GM19351 (cell line): Measurements from ENCODE around the gene OXTR.

Experiments used
- ATAC-seq: cut with Tn5 transposase; IDR thresholded peaks from one replicate; pipeline ENCODE4 v1.9.1; 2021; ENCODE audit warnings: mild to moderate bottlenecking, moderate library complexity; ENCODE audit not compliant: unreplicated experiment

OXTR gene

DNA sequence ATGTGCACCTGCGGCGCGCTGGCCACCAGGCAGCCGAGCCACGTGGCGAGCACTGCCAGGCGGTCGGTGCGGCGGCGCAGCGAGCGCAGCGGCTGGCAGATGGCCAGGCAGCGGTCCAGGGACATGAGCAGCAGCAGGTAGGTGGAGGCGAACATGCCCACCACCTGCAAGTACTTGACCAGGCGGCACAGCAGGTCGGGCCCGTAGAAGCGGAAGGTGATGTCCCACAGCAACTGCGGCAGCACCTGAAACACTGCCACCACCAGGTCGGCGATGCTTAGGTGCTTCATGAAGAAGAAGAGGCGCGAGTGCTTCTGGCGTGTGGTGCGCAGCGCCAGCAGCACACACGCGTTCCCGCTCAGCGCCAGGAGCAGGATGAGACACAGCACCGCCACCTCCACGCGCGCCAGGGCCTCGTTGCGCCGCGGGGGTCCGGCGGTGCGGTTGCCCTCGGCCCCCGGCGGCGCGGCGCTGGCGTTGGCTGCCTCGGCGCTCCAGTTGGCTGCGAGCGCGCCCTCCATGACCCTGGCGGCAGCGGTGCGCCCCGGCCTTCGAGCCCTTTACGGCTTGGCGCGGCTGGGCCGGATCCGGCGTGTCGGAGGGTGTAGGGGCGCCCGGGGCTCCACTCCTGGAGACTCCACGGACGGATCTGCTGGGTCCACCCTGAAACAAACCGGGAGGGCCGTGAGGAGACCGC is 1.6 kb downstream of the OXTR start:
- ATAC-seq: peak; percentile 61

- no peak for ATAC-seq
Observed at GRCh38 chr3:8767256-8767666, 2.2 kb downstream of the OXTR start.

- no peak for ATAC-seq
Observed at GRCh38 chr3:8766148-8766547, 3.3 kb downstream of the OXTR start.

GRCh38 chr3:8765528-8765927 is 3.9 kb downstream of the OXTR start:
- ATAC-seq: no peak

DNA sequence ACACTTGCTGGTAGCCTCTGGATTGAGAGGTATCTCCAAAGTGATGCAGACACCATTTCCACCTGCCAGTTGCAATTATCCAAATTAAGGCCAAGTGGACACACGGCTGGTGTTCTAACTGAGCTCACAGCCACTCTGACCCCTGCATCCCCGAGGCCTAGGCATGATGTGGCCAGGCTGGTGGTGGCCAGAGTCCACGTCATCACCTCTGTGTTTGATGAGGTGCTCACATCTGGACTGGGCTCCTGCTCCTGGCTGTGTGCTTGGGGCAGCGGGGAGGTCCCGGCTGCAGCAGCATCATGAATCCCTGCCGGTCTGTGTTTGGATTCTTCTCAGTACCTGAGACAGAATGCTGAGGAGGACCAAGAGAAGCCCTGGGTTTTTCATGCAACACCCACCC is 4.9 kb downstream of the OXTR start:
- ATAC-seq: no peak

GRCh38 chr3:8762607-8763377 is 6.6 kb downstream of the OXTR start:
- no peak for ATAC-seq

DNA sequence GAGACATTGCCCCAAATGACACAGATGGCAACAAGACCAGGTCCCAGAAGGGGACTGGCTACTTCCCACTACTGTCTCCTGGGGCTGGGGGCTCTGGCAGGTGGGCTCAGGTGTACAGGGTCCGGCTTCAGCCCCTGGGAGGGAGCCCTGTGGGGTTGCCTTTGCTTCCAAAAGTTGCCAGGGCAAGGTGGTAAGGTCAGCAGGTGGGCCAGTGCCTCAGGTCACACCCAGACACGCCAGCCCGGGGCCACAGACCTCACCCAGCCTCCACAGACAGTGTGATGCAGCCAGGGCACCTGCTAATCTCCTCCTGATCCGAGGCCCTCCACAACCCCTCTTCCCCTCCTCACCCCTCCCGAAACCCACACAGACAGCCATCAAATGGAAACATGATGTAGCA is 7.5 kb downstream of the OXTR start:
- ATAC-seq: no peak

- ATAC-seq: no peak
Observed at GRCh38 chr3:8760506-8760905, 8.9 kb downstream of the OXTR start.

- ATAC-seq: no peak
Observed at GRCh38 chr3:8760091-8760490, 9.3 kb downstream of the OXTR start.

DNA sequence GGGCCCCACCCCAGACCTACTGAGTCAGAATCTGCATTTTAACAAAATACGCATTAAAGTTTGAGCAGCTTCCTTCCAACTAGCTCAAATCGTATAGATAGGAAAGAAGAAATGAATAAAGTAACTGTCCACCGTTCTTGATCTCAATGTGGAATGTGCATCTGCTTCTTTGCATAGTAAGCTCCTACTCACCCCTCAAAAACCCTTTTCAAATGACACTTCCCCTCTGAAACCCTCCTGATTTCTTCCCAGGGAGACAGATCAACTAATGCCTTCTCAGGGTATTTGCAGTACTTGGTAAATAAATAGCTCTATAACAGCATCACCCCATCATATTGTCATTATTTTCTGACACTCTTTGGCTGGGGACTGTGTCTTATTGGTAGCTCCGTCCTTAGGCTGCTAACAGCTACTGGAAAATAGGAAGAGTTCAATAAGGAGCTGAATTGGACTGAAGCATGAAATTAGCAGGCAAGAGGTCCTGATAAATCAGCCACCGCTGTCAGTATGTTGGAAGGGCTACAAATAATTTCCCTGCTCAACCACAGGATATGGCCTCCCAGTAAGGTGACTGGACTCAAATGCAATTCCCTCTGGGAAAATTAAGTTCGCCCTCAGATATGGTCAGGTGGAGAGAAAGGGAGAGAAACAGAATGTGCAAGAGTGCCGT is 10.2 kb downstream of the OXTR start:
- no peak for ATAC-seq

DNA sequence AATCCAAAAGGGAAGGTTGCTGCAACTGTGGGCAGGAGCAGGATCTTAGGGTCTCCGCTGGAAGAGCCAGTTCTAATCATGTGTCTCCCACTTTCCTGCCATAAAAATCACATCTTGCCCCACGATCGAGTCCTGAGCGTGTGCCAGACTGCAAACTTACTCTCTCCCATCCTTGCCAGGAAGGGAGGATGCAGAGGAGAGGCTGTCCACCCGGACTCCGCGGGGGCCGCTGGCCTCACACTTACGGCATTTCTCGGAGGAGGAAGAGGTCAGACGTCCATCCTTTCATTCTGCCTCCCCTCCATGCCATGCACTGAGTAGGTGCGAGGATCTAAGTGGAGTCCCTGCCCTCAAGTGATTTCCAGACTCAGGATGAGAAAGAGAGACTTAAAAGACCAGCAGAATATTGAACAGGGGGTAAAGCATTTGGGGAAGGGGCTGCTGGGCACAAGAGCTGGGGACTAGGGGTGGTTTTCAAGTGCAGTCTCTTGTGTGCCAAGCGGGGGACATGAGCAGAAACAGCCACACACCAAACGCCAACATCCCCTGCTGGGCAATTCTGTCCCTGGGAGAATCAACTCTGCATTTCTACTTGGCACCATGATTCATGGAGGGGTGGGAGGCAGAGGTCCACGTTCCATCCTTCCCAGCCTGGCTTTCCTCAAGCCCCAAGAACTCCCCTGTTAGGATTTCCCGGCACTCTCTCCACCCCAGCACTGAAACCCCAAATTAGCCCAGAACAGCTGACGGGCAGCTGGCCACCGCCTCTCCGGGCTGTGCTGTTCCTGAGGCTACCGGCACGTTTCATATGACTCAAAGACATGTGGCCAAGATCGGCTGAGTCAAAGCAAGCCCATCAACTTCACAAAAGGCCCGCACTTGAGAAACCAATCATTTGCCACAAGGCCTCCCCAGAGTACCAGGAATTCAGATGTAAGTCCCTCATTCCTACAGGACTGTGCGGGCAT is 11.6 kb downstream of the OXTR start:
- ATAC-seq: no peak

DNA sequence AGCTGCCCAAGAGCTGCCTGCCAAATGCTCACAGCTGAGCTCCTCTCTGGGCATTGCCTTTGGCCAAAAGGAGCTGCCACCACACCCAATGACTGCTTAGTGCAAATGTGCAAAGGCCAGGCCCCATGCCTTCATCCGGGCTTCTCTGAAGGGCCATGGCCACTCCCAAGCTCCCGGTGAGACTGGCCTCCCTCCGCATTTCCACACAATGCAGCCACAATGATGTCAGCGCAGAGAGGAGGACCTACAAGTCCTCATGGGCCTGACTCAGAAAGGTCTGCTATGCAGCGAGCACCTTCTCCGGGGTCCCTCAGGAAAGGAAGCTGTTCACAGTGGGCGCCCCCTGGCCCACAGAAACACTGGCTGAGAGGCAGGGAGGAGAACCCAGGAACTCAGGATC is 12.7 kb downstream of the OXTR start:
- ATAC-seq: no peak

DNA sequence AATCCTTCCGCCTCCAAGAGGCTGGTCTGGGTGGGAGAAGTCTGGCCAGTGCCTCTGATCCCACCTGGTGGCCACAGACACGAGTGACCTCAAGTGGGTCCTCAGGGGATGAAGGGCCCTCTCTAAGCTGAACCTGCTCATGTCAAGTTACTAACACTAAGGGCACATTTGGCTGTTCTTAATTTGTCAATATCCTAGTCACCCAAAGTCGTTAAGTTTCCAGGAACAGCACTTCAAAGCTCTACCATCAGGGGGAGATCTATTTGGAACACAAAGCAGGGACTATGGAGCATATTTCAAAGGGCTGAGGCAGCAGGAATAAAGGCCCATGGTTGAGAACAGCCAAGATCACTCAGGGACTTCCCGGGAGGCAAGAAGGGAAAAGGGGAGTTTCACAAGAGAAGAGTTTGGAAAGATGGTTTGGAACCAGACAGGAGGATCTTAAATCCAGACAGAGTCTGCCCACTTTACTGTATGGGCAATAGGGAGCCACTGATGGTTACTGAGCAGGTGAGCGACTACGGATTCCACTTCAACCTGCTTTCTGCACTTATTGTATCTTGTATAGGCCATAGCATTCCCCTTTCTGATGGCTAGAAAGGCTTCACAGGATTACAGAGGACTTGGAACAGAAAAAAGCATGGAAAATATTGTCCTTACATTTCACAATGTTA is 13.7 kb downstream of the OXTR start:
- no peak for ATAC-seq

DNA sequence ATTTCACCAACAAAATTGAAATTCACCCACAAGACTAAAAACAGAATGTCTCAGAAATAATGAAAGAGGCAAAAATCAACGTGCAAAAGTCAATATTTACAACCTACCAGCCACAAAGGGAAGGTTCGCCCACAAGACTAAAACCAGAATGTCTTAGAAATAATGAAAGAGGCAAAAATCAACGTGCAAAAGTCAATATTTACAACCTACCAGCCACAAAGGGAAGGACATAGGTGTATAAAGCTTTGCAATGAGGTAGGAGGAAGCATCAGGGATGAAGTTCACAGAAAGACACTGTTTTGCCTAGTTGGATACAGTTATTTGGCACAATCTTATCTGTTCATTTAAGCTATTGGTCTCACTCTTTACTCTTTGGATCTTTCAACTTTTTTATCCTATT is 14.3 kb downstream of the OXTR start:
- no peak for ATAC-seq

DNA sequence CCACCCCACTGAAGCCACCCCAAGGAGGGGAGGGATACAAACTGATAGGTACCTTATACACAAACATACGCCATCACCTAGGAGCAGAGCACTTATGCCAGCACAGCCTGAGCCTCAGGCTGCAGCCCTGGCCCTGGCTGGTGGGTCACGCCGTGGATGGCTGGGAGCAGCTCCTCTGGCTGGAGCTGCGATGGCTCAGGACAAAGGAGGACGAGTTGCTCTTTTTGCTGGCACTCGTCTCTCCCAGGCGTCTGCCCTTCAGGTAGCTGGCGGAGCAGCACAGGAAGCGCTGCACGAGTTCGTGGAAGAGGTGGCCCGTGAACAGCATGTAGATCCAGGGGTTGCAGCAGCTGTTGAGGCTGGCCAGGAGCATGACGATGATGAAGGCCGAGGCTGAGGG is 16.6 kb downstream of the OXTR start:
- ATAC-seq: no peak

- no peak for ATAC-seq
Observed at GRCh38 chr3:8749316-8749715, 20.1 kb downstream of the OXTR start.

- ATAC-seq: no peak
Observed at GRCh38 chr3:8746780-8747345, 22.6 kb downstream of the OXTR start.

DNA sequence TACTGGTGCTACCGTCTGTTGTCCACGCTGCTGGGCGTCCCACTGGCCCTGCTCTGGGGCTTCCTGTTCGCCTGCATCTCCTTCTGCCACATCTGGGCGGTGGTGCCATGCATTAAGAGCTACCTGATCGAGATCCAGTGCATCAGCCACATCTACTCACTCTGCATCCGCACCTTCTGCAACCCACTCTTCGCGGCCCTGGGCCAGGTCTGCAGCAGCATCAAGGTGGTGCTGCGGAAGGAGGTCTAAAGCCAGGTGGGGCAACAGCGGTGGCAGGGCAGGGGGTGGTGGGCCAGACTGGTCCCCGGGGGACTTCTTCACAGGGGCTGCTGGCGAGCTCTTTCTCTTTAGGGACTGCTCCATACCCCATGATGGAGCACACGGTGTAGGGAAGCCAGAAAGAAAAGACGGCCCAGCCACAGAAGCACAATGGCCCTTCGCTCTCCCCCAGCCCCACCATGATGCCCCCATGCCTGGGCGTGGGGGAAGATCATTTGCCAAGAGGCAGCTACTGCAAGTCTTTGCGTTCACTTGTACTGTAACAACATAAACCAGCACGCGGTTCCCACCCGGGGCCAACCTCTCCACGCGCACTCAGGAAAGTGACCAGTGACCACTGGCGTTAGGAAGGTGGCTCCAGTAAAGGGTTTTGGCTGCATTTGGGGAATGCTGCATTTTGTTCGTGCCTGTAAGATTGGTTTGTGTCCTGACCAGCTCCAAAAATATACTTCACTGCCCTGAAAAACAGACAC is 23.6 kb downstream of the OXTR start:
- ATAC-seq: no peak

DNA sequence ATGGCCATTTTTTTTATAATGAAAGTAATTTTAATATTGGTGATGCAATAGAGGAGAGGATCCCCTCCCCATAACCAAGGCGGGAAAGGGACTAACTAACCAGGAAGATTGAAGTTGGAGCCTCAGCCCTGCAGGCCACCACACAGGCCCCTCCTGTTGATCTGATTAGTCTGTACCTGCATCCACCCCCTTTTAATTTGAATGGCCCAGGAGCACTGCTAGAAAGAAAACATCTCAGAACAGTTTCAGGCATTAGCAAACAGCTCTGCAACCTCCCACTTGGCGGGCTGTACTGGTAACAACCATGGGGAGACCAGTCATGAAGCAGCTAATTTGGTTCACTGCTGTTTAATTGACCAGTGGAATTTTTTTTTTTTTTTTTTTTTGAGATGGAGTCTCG is 25.5 kb downstream of the OXTR start:
- ATAC-seq: no peak
